ENCODE data around the gene SLC2A10. TPM values are rescaled to one million over a fixed set of nuclear protein-coding genes. Genes with fewer than 3 reads are reported as not detected.

Gene SLC2A10
- polyA plus RNA-seq, 3 donors: not detected

DNA sequence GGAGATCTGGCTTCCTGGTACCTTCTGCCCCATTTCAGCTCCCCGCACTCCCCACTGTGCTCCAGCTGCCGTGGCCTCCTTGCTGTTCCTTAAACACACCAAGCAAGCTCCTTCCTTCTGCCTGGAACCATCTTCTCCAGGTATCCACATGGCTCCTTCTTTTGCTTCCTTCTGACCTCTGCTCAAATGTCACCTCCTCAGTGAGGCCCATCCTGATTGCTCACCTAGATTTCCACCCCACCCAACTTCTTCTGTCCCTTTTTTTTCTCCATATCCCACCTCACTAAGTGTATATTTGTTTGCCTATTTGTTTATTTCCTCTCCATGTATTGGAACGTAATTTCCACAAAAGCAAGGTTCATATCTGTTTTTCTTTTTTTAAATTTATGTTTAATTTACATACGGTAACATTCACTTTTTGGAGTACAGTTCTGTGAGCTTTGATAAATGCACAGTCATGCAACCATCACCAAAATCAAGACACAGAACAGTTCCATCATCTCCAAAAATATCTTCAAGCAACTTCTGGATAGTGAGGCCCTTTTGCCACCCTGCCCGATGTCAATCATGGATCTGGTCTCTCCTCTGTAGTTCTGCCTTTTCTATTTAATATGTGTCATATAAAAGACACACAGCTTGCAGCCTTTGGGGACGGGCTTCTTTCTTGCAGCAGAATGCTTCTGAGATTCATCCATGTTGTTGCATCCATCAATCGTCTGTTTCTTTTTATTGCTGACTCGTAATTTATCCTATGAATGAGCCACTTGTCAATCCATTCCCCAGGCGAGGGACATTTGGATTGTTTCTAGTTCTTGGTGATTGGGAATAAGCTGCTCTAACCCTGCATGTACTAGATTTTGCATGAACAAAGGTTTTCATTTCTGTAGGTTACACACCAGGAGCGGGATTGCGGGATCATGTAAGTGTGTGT is 46.3 kb downstream of the SLC2A10 start:
- Mint-ChIP-seq H3K36me3 (no peaks in the 10 kb centered on the region), H3K27ac (no peak overlapping the region), H3K27me3 (ENCODE audit: low read depth in 3 of 3) (peaks cover 8 to 13% (median 9%) of the 10 kb centered on the region in 3 donors), H3K9me3 (no peaks in the 10 kb centered on the region), H3K4me1 (peaks cover 3% of the 10 kb centered on the region), H3K4me3 (no peak overlapping the region)
- Histone ChIP-seq H3K9me3 (replicated peaks in 1 of 2; ENCODE audit: control insufficient read depth in 1 of 2, insufficient read depth in 1 of 2, low read length in 2 of 2) (no peaks in the 10 kb centered on the region), H3K27ac (ENCODE audit: low read depth in 1 of 2, low read length in 2 of 2) (no peak overlapping the region), H3K79me2 (ENCODE audit: insufficient read depth, low read length) (no peaks in the 10 kb centered on the region), H3K27me3 (ENCODE audit: control insufficient read depth in 2 of 2, insufficient read depth in 2 of 2, low read length in 2 of 2) (no peaks in the 10 kb centered on the region), H3K4me1 (ENCODE audit: control insufficient read depth in 1 of 2, insufficient read depth in 2 of 2, low read length in 2 of 2) (no peaks in the 10 kb centered on the region), H3K4me3 (replicated peaks in 1 of 3; ENCODE audit: low read depth in 2 of 3, low read length in 3 of 3) (no peak overlapping the region), H3K4me2 (replicated peaks; ENCODE audit: extremely low read depth, low read length, poor library complexity, severe bottlenecking) (no peak overlapping the region), H4K20me1 (ENCODE audit: insufficient read depth, low read length) (no peaks in the 10 kb centered on the region), H3K9ac (ENCODE audit: insufficient read depth, low read length, poor library complexity, severe bottlenecking) (no peak overlapping the region), H2AFZ (ENCODE audit: insufficient read depth, low read depth, low read length, poor library complexity, severe bottlenecking) (no peak overlapping the region), H3K36me3 (replicated peaks in 1 of 2; ENCODE audit: control insufficient read depth in 1 of 2, insufficient read depth in 2 of 2, low read length in 2 of 2) (no peaks in the 10 kb centered on the region)
- DNase-seq: no peak
- TF ChIP-seq, protein P1, sequence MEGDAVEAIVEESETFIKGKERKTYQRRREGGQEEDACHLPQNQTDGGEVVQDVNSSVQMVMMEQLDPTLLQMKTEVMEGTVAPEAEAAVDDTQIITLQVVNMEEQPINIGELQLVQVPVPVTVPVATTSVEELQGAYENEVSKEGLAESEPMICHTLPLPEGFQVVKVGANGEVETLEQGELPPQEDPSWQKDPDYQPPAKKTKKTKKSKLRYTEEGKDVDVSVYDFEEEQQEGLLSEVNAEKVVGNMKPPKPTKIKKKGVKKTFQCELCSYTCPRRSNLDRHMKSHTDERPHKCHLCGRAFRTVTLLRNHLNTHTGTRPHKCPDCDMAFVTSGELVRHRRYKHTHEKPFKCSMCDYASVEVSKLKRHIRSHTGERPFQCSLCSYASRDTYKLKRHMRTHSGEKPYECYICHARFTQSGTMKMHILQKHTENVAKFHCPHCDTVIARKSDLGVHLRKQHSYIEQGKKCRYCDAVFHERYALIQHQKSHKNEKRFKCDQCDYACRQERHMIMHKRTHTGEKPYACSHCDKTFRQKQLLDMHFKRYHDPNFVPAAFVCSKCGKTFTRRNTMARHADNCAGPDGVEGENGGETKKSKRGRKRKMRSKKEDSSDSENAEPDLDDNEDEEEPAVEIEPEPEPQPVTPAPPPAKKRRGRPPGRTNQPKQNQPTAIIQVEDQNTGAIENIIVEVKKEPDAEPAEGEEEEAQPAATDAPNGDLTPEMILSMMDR (IDR thresholded peaks at IDR 0.05): no peak
- intact Hi-C loops (cut with micrococcal nuclease): loop anchor here in 1 of 2 donors (10.0 kb wide), 1 partner anchor 419 kb away; no protein-coding TSS in a partner anchor
- 80% methylated on average over 4 of the region's 11 CpGs for WGBS (ENCODE audit: insufficient coverage)

DNA sequence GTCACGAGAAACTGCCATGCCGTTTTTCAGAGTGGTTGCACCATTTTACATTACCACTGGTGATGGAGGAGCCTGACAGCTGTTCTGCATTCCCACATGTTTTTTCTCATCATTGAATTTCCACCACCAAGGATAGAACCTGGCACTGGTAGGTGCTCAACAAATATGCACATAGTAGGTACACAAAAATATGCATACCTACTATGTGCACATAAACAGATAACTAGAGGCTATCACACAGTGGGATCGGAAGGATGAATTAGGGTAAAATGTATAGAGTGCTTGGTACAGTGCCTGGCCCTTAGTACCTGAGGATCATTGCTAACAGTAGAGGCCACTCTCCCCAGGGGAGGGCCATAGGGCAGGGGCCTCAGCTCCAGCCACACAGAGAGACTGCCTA is 47.0 kb downstream of the SLC2A10 start:
- TF ChIP-seq, protein P1 (IDR thresholded peaks at IDR 0.05): no peak
- Mint-ChIP-seq H3K36me3 (no peaks in the 10 kb centered on the region), H3K9me3 (no peaks in the 10 kb centered on the region), H3K27ac (no peak overlapping the region), H3K4me1 (peaks cover 3% of the 10 kb centered on the region), H3K27me3 (ENCODE audit: low read depth in 3 of 3) (peaks cover 8 to 11% (median 9%) of the 10 kb centered on the region in 3 donors), H3K4me3 (no peak overlapping the region)
- no peak for DNase-seq
- Histone ChIP-seq H4K20me1 (ENCODE audit: insufficient read depth, low read length) (no peaks in the 10 kb centered on the region), H3K27me3 (ENCODE audit: control insufficient read depth in 2 of 2, insufficient read depth in 2 of 2, low read length in 2 of 2) (no peaks in the 10 kb centered on the region), H3K9ac (ENCODE audit: insufficient read depth, low read length, poor library complexity, severe bottlenecking) (no peak overlapping the region), H3K4me2 (replicated peaks; ENCODE audit: extremely low read depth, low read length, poor library complexity, severe bottlenecking) (no peak overlapping the region), H3K4me1 (ENCODE audit: control insufficient read depth in 1 of 2, insufficient read depth in 2 of 2, low read length in 2 of 2) (no peaks in the 10 kb centered on the region), H3K9me3 (replicated peaks in 1 of 2; ENCODE audit: control insufficient read depth in 1 of 2, insufficient read depth in 1 of 2, low read length in 2 of 2) (no peaks in the 10 kb centered on the region), H3K79me2 (ENCODE audit: insufficient read depth, low read length) (no peaks in the 10 kb centered on the region), H3K36me3 (replicated peaks in 1 of 2; ENCODE audit: control insufficient read depth in 1 of 2, insufficient read depth in 2 of 2, low read length in 2 of 2) (no peaks in the 10 kb centered on the region), H3K4me3 (replicated peaks in 1 of 3; ENCODE audit: low read depth in 2 of 3, low read length in 3 of 3) (no peak overlapping the region), H3K27ac (ENCODE audit: low read depth in 1 of 2, low read length in 2 of 2) (no peak overlapping the region), H2AFZ (ENCODE audit: insufficient read depth, low read depth, low read length, poor library complexity, severe bottlenecking) (no peak overlapping the region)
- intact Hi-C loops (cut with micrococcal nuclease): loop anchor here in 1 of 2 donors (10.0 kb wide), 1 partner anchor 418 kb away; no protein-coding TSS in a partner anchor
- 100% methylated on average over 2 of the region's 3 CpGs for WGBS (ENCODE audit: insufficient coverage)

Measured in CD14-positive monocyte (primary cell).